Raji (cell line): Measurements from ENCODE around the gene ZNF571.

Experiments used
- POLR2A ChIP-seq: IDR thresholded peaks from 2 replicates; pipeline ENCODE4 v1.6.1; 2011; ENCODE audit warnings: low read depth, low read length, control low read depth; ENCODE audit not compliant: insufficient read depth

Gene ZNF571

DNA sequence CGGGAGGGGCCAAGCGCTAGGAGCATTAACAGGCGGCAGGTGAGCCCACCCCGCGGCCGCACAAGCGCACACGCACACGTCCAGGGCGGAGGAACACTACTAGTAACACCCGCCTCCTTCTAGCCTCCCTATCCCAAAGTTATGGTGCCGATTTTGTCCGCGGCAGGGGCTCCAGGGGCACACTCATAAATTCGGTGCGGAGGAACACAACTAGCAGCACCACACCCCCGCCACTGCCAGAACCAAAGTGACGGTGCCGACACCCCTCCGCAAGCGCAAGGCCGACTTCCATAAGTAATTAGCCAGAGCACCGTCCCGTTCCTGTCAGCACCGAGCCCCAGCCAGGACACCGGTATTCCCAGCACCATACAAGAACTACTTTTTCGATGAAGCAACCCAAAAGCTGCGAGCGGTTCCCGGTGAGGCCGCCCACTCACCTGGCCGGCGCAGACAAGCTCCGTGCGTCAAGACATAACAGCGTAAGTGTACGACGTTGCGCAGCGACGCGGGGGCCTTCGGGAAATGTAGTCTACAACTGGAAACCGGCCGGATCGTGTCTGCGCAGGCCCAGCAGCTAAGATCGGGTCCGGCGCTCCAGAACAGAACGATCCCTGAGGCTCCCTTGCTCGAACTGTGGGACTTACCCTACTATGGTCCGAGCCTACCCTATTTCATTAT is at the start of gene ZNF571, which contains the start of gene ZNF540:
TSS of gene ZNF571 (minus strand) at position 489 of the 678 bp plus-strand sequence. CDS start 8,116 bp downstream, outside the sequence.
TSS of gene ZNF540 (plus strand) at position 573 of the 678 bp plus-strand sequence. CDS start 3,572 bp downstream, outside the sequence.
- peak; percentile 43 for TF ChIP-seq POLR2A

DNA sequence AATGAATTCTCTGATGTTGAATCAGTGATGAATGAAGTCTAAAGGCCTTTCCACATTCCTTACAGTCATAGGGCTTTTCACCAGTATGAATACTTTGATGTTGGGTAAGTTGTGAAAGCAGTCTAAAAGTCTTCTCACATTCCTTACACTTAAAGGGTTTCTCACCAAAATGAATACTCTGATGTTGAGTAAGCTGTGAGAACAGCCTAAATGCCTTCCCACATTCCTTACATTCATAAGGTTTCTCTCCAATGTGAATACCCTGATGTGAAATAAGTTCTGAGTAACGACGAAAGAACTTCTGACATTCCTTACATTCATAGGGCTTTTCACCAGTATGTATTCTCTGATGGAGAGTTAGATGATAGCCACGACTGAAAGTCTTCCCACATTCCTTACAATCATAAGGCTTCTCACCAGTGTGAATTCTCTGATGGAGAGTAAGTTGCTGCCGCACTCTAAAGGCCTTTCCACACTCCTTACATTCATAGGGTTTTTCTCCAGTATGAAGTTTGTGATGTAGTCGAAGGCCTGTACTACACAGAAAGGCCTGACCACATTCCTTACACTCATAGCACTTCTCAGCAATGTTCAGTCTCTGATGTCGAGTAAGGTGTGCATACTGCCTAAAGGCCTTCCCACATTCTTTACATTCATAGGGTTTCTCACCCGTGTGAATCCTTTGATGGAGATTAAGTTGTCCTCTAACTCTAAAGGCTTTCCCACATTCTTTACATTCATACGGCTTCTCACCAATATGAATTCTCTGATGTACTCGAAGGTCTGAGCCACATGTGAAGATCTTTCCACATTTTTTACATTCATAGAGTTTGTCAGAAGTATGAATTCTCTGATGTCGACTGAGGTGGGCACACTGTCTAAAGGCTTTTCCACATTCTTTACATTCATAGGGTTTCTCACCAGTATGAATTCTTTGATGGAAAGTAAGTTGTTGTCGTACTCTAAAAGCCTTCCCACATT is 40.8 kb upstream of the ZNF571 start:
- TF ChIP-seq POLR2A = no peak

DNA sequence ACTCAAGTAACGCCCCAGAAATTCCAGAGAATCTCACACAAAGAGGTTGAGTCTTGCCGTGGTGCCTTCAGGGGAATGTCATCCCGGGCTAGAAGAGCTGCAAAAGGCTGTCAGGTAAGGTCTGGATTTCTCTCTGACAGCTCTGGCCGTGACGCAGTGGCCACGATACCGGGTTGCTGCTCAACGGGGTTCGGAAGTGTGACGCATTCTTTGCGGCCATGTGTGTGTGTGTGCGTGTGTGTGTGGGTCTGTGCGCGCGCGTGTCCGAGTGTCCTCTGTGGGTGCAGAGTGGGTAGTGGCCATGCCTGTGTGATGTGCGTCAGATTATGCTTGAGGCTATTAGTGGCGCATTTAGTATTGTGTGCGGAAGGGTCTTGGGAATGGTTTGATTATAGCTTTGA is 390 bp upstream of the ZNF571 start:
- no peak for TF ChIP-seq POLR2A

DNA sequence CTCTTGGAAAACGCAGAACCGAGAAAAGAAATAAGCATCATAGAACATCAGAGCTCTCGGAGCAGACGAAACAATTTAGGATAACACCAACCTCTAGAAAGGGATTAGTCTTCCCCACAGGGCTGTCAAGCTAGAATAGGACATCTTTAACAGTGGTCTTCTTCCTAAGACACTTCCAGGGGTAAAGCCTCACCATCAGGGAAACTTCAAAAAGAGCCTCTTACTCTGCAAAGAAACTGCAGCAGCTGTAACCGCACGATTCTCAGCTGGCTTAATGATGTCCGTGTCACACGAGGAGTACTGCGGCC is 642 bp downstream of the ZNF571 start:
- TF ChIP-seq POLR2A = no peak

DNA sequence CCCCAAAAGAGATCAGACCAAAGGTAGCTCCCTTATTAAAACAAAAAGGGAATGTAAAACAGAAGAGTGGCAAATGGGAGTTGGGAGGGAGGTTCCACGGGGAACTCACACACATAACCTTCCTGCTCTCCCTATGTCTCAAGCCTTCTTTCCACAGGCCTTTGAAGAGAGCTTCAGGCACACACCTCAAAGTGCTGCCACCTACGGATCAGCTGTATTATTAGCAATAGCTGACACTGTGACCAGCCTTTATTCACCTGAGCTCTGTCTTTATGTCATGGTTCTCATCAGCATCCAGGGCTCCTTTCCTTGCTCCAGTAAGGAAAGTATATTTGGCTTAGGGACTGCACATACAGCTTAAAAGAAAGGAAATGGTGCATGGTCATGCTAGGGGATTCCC is 11.3 kb downstream of the ZNF571 start:
- no peak for TF ChIP-seq POLR2A

DNA sequence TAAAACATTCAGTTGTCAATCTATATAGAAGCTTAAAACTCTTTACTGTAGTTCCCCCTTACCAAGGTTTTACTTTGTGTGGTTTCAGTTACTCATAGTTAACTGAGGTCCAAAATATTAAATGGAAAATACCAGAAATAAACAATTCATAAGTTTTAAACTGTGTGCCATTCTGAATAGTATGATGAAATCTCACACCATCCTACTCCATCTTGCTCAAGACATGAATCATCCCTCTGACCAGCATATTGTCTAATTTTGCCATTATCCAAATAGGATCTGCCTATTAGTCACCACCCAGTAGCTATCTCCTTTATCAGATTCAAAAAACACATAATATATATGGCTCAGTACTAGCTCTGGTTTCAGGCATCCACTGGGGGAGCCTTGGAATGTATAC is 22.4 kb downstream of the ZNF571 start:
- TF ChIP-seq POLR2A = no peak

DNA sequence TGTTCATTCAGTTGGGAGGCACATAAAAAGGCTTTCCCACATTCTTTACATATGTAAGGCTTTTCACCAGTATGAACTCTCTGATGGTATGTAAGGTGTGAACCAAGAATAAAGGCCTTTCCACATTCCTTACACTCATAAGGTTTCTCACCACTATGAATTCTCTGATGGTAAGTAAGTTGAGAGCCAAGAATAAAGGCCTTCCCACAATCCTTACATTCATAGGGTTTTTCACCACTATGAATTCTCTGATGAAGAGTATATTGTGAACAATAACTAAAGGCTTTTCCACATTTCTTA is 29.3 kb downstream of the ZNF571 start:
- TF ChIP-seq POLR2A = no peak

DNA sequence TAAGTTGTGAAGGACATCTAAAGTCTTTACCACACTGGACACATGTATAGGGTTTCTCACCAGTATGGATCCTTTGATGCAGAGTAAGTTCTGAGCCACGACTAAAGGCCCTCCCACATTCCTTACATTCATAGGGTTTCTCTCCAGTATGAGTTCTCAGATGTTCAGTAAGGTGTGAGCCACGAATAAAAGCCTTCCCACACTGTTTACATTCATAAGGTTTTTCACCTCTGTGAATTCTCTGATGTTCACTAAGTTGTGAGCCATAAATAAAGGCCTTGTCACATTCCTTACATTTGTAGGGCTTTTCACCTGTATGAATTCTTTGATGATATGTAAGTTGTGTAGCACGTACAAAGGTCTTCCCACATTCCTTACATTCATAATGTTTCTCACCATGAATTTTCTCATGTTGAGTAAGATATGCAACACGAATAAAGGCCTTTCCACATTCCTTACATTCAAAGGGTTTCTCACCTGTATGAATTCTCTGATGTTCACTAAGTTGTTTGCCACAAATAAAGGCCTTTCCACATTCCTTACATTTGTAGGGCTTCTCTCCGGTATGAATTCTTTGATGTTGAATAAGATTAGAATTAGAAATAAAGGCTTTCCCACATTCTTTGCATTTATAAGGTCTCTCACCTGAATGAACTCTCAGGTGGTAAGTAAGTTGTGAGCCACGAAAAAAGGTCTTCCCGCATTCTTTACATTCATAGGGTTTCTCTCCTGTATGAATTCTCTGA is 29.8 kb downstream of the ZNF571 start:
- TF ChIP-seq POLR2A = no peak

DNA sequence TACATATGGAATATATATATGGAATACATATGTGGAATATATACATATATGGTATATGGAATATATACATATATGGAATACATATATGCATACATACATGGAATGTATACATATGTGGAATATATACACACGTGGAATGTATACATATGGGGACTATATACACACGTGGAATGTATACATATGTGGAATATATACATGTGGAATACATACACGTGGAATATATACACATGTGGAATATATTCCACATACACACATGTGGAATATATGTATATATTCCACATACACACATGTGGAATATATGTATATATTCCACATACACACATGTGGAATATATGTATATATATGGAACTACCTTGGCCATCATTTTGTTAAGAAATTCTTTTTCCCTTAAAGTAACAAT is 31.1 kb downstream of the ZNF571 start:
- TF ChIP-seq POLR2A = no peak

DNA sequence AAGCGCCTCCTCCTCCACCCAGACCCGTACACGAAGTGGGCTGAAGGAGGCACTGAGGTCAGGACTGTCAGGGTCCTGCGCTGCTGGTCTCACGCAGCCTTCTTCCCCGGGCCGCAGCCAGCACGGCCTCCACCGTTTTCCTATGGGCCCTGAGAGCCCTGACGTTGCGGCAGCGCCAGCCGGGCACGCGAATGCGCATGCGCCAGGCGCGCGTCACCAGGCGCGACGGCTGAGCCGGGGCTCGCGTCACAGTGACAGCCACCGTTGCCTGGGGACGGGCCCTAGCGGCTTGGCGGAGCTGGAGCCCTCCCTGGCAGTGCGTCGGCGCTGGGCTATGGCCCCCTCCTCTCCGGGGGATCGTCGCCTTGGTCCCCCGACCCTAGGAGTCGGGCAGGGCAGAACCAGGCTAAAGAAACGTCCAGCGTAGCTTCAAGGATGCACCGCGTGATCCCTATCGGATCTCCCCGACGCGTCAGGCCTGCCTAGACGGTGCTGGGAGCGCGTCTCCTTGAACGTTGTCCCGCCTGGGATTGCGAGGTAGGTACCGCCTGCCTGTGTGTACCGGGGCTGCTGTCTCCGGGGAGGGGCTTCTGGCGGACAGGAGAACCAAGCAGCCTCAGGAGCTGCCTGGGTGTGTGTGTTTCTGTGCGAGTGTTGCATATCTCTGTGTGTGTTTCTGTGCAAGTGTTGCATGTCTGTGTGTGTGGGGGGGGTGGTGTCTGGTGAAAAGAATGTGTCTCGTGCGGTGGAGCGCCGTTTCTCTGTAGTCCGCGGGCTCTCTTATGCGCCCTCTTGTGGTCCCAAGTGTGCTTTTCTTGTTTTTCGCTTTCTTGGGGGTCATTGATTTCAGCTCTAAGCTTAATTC is 43.2 kb downstream of the ZNF571 start:
- TF ChIP-seq POLR2A = no peak

DNA sequence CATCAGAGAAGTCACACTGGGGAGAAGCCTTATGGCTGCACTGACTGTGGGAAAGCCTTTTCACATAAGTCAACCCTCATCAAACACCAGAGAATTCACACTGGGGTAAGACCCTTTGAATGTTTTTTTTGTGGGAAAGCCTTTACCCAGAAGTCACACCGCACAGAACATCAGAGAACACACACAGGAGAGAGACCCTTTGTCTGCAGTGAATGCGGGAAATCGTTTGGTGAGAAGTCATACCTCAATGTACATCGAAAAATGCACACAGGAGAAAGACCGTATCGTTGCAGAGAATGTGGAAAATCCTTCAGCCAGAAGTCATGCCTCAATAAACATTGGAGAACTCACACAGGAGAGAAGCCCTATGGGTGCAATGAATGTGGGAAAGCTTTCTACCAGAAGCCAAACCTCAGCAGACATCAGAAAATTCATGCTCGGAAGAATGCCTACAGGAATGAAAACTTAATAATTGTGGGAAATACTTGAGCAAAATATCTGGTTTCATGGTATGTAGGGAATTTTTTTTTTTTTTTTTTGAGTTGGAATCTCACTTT is 57.1 kb downstream of the ZNF571 start:
- TF ChIP-seq POLR2A = no peak

DNA sequence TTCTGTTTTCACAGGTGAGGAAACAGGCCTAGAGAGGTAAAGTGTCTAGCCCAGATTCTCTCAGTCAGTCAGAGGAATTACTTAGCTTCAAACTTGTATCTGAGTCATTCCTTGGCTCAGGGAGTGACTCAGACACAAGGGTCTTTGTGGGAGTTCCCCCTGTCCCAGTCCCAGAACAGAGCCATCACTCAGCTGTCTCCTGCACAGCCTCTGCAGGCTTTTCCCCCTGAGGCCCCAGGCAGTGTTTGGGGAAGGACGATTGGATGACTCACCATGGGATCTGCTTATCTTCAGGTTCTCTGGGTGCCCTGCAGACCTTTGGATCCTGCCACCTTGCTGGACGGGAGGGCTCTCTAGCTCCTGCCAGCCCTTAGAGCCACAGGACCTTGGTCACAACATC is 74.7 kb downstream of the ZNF571 start:
- no peak for TF ChIP-seq POLR2A
